ENCODE measurements around the gene EGR4. TPM values are rescaled to one million over a fixed set of nuclear protein-coding genes. Genes with fewer than 3 reads are reported as not detected.

Gene EGR4
- total and polyA plus RNA-seq, 8 donors = 0.05 to 0.31 TPM; not detected in 6

- peaks cover 95 to 100% (median 99%) of the 10 kb centered on the region in 4 donors for H3K36me3 ChIP-seq
- no peak for DNase-seq
- 78 to 87% (median 82%) methylated on average over 3 of the region's 3 CpGs for WGBS, 5 donors
- no peaks in the 10 kb centered on the region for H3K9me3 ChIP-seq
- no peak overlapping the region for H3K27ac ChIP-seq
- intact Hi-C loops (cut with DNase I; ENCODE audit: low total_unique reads) = no loop called here
- TF ChIP-seq POLR2A (IDR thresholded peaks at IDR 0.05) (no peak), POLR2AphosphoS5 (IDR thresholded peaks at IDR 0.05) (no peak), CTCF (IDR thresholded peaks at IDR 0.05) (no peak), EP300 (IDR thresholded peaks at IDR 0.05) (no peak)
- no peaks in the 10 kb centered on the region for H3K27me3 ChIP-seq
- H3K4me3 ChIP-seq = no peak overlapping the region
- H3K4me1 ChIP-seq = no peaks in the 10 kb centered on the region
Measured at GRCh38 chr2:73246850-73247249, 46.5 kb downstream of the EGR4 start.

- TF ChIP-seq CTCF (IDR thresholded peaks at IDR 0.05) (no peak), EP300 (IDR thresholded peaks at IDR 0.05) (no peak), POLR2AphosphoS5 (IDR thresholded peaks at IDR 0.05) (no peak), POLR2A (IDR thresholded peaks at IDR 0.05) (no peak)
- no peak overlapping the region for H3K4me3 ChIP-seq
- H3K9me3 ChIP-seq = no peaks in the 10 kb centered on the region
- peaks cover 0 to 3% (median 0%) of the 10 kb centered on the region in 4 donors for H3K4me1 ChIP-seq
- WGBS, 5 donors = 86 to 97% (median 88%) methylated on average over 3 of the region's 3 CpGs
- intact Hi-C loops (cut with DNase I; ENCODE audit: low total_unique reads) = no loop called here
- H3K27ac ChIP-seq = no peak overlapping the region
- no peaks in the 10 kb centered on the region for H3K27me3 ChIP-seq
- H3K36me3 ChIP-seq = peaks cover 92 to 100% (median 99%) of the 10 kb centered on the region in 4 donors
- DNase-seq = no peak
Measured at GRCh38 chr2:73244580-73244979, 48.8 kb downstream of the EGR4 start.

- Histone ChIP-seq H3K9me3 (no peaks in the 10 kb centered on the region), H3K27me3 (no peaks in the 10 kb centered on the region), H3K36me3 (peaks cover 89 to 100% (median 99%) of the 10 kb centered on the region in 4 donors), H3K4me1 (peaks cover 0 to 9% (median 2%) of the 10 kb centered on the region in 4 donors), H3K27ac (no peak overlapping the region), H3K4me3 (no peak overlapping the region)
- TF ChIP-seq POLR2AphosphoS5 (IDR thresholded peaks at IDR 0.05) (no peak), CTCF (IDR thresholded peaks at IDR 0.05) (no peak), POLR2A (IDR thresholded peaks at IDR 0.05) (no peak), EP300 (IDR thresholded peaks at IDR 0.05) (no peak)
- intact Hi-C loops (cut with DNase I; ENCODE audit: low total_unique reads) = no loop called here
- no peak for DNase-seq
- WGBS, 5 donors = 36 to 56% (median 39%) methylated on average over 5 of the region's 5 CpGs
Measured at GRCh38 chr2:73243884-73244570, 49.3 kb downstream of the EGR4 start.

Small RNAs within 50 kb of the gene (small RNA-seq; reads per million reads assigned to genes)
- 0 reads per million in 4 donors for gene RNU6-111P

Other genes starting within 250 kb of the EGR4 start
- gene SFXN5, start 221.8 kb downstream of the EGR4 start, total RNA-seq = 100 to 1,000 TPM in 1 of 5 donors, 10 to 100 TPM in 4; 17.0 to 118 (median 38.5) TPM
- 1 to 10 TPM; 2.7 to 9.4 (median 5.7) TPM for gene SFXN5, start 221.8 kb downstream of the EGR4 start, polyA plus RNA-seq
- gene RAB11FIP5, start 180.6 kb downstream of the EGR4 start, total RNA-seq = 10 to 100 TPM in 4 of 5 donors, 1 to 10 TPM in 1; 4.7 to 39.1 (median 19.6) TPM
- 10 to 100 TPM in 1 of 3 donors, 1 to 10 TPM in 2; 7.0 to 13.1 (median 7.1) TPM for gene RAB11FIP5, start 180.6 kb downstream of the EGR4 start, polyA plus RNA-seq
- gene NOTO, start 91.0 kb downstream of the EGR4 start, total RNA-seq = not detected
- under 1 TPM in 2 of 3 donors, not detected in 1; 0.25 to 0.31 TPM for gene NOTO, start 91.0 kb downstream of the EGR4 start, polyA plus RNA-seq
- 100 to 1,000 TPM in 1 of 5 donors, 10 to 100 TPM in 2, 1 to 10 TPM in 2; 3.5 to 136 (median 12.9) TPM for gene SMYD5, start 79.3 kb downstream of the EGR4 start, total RNA-seq
- gene SMYD5, start 79.3 kb downstream of the EGR4 start, polyA plus RNA-seq = 10 to 100 TPM; 11.3 to 13.1 (median 13.0) TPM
- gene PRADC1, start 60.3 kb downstream of the EGR4 start, total RNA-seq = 100 to 1,000 TPM in 1 of 5 donors, 10 to 100 TPM in 2, 1 to 10 TPM in 2; 7.1 to 123 (median 18.7) TPM
- 10 to 100 TPM; 21.5 to 45.9 (median 30.1) TPM for gene PRADC1, start 60.3 kb downstream of the EGR4 start, polyA plus RNA-seq
- 100 to 1,000 TPM; 124 to 243 (median 145) TPM for gene CCT7, start 59.2 kb downstream of the EGR4 start, total RNA-seq
- gene CCT7, start 59.2 kb downstream of the EGR4 start, polyA plus RNA-seq = 100 to 1,000 TPM; 140 to 159 (median 150) TPM
- gene FBXO41, start 9.1 kb downstream of the EGR4 start, total RNA-seq = 10 to 100 TPM in 1 of 5 donors, 1 to 10 TPM in 3, under 1 TPM in 1; 0.55 to 16.8 (median 4.0) TPM
- gene FBXO41, start 9.1 kb downstream of the EGR4 start, polyA plus RNA-seq = 1 to 10 TPM in 1 of 3 donors, under 1 TPM in 2; 0.62 to 1.4 (median 0.80) TPM
- gene ALMS1, start 92.3 kb upstream of the EGR4 start, total RNA-seq = 100 to 1,000 TPM in 1 of 5 donors, 10 to 100 TPM in 3, 1 to 10 TPM in 1; 3.8 to 101 (median 32.9) TPM
- 1 to 10 TPM; 3.9 to 8.0 (median 7.0) TPM for gene ALMS1, start 92.3 kb upstream of the EGR4 start, polyA plus RNA-seq